IPS DF 6.9 (cell line): Measurements from ENCODE around the gene COLEC11.

Source experiments
- DNase-seq: peaks from one replicate; pipeline ENCODE4 v3.0.0-alpha.2; 2013; ENCODE audit warnings: low read depth, low spot score
- H3K27ac ChIP-seq: one replicate; pipeline ENCODE4 v1.5.1; 2013; ENCODE audit warnings: low read length, control low read depth
- H3K27me3 ChIP-seq: 2 replicates; pipeline ENCODE4 v1.6.1; 2013; ENCODE audit warnings: mild to moderate bottlenecking, low read length; ENCODE audit not compliant: control insufficient read depth, insufficient read depth
- H3K36me3 ChIP-seq: 2 replicates; pipeline ENCODE4 v1.6.1; 2013; ENCODE audit warnings: low read length; ENCODE audit not compliant: control insufficient read depth, insufficient read depth
- H3K4me1 ChIP-seq: 2 replicates; pipeline ENCODE4 v1.6.1; 2013; ENCODE audit warnings: low read length; ENCODE audit not compliant: control insufficient read depth, insufficient read depth
- H3K4me3 ChIP-seq: 2 replicates; pipeline ENCODE4 v1.5.1; 2013; ENCODE audit warnings: mild to moderate bottlenecking, low read length
- H3K9me3 ChIP-seq: 2 replicates; pipeline ENCODE4 v1.6.1; 2013; ENCODE audit warnings: low read length, inconsistent platforms; ENCODE audit not compliant: control insufficient read depth, insufficient read depth
- WGBS: extraction: QIAGEN DNeasy Blood & Tissue Kit; methylation state at CpG from one replicate; pipeline ENCODE4 v1.1.7; 2013; ENCODE audit warnings: mixed read lengths, missing lambda C conversion rate; ENCODE audit not compliant: insufficient read length, insufficient coverage; 5-methylcytosine and 5-hydroxymethylcytosine counted together

The COLEC11 gene

DNA sequence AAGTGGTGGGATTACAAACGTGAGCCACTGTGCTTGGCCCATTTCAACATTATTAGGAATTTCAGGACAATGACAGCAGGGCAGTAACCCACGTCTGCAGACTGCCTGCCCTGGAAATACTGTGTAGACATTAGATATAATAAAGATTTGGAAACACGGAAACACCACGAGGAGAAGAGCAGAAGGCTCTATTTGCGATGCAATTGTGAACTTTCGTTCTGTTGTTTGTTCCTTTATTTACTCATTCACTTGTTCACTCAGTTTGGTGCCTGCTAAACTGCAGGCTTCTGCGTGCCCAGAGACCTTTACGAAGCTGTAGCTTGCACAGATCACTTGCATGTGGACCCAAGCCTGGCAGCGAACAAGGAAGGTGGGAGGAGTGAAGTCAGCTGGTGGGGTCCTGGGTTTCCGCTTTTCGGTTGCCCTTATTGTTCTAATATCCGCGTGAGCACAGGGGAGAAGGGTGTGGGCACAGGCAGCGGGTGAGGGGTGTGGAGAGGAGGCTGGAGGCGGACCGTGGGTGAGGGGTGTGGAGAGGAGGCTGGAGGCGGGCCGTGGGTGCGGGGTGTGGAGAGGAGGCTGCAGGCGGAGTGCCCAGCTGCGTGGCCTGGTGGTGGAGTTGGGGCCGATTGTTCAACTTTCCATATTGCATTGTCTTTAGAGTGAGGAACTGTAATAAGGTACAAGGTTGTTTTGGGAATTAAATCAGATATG is 3.4 kb downstream of the COLEC11 start:
- Histone ChIP-seq H3K36me3 (no peaks in the 10 kb centered on the region), H3K4me1 (0 out of 2 replicates have a peak, but pooled peaks cover 1% of the 10 kb centered on the region), H3K9me3 (no peaks in the 10 kb centered on the region), H3K4me3 (no peak overlapping the region), H3K27me3 (peaks cover 1% of the 10 kb centered on the region; the same call in 1 of the 2 replicates), H3K27ac (no peak overlapping the region)
- DNase-seq = no peak
- no CpG with 5 or more reads among the region's 22 CpGs for WGBS

DNA sequence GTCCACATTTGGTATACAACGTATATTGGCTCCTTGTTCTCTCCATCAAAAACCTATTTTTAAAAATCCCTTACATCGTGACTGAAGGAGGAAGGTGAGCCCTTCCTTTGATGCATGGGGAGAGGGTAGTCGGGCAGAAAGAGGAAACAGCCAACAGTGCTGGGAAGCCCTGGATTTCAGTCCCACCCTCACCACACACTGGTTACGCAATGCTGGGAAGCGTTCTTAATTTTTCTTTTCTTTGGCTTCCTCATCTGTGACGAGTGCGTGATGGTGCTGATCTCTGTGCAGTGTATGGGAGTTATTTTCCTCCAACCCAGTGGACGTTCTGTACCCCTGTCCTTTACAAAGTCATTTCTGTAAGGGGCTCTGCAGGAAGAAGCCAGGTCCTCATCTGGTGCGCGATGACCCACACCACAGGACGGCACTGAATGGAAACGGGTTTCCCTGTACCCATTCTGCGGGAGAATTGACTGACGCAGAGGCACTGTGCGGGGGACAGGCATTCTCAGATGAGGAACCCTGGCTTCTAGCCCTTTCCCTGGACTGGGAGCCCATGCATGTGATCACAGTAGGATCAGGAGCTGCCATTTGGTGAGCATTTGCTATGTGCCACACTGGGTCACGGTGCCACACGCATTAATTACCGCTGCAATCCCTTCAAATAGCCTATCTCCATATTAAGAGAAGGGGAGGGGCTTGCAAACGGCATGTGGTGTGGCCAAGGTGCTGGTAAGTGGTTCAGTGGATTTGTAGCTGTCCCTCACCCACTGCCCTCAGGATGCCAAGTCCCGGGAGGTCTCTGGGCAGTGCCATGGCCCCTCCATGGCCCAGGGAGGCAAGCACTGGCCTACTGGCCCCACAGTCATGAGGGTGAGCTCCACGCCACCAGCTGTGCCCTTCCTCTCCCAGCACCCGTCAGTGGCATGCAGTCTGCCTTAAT is 4.3 kb downstream of the COLEC11 start:
- Histone ChIP-seq H3K4me1 (0 out of 2 replicates have a peak, but pooled peaks cover 1% of the 10 kb centered on the region), H3K4me3 (no peak overlapping the region), H3K27ac (no peak overlapping the region), H3K36me3 (no peaks in the 10 kb centered on the region), H3K27me3 (peaks cover 1% of the 10 kb centered on the region; the same call in 1 of the 2 replicates), H3K9me3 (no peaks in the 10 kb centered on the region)
- DNase-seq = no peak
- WGBS = no CpG with 5 or more reads among the region's 22 CpGs

DNA sequence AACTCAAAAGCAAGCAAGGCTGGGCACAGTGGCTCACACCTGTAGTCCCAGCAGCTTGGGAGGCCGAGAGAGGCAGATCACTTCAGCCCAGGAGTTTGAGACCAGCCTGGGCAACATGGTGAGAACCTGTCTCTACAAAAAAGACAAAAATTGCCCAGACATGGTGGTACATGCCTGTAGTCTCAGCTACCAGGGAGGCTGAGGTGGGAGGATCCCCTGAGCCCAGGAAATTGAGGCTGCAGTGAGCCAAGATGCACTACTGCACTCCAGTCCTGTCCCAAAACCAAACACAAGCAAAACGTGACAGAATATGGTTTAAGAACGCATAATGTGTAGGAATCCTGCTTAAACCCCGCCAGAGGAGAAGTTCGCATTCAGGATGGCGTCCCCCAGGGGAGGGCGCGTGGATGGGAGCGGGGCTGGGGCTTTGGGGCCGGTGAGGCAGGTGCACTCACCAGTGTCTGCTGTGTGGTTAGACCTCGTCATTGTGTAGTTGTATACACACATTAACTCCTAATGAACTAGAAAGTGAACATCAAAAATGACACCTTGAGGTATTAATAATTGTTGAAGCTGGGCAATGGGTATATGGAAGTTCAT is 5.4 kb downstream of the COLEC11 start:
- H3K4me3 ChIP-seq = no peak overlapping the region
- H3K27me3 ChIP-seq = peaks cover under 1% of the 10 kb centered on the region; the same call in 1 of the 2 replicates
- no peak for DNase-seq
- H3K4me1 ChIP-seq = no peaks in the 10 kb centered on the region
- H3K9me3 ChIP-seq = no peaks in the 10 kb centered on the region
- H3K36me3 ChIP-seq = no peaks in the 10 kb centered on the region
- WGBS = no CpG with 5 or more reads among the region's 11 CpGs
- no peak overlapping the region for H3K27ac ChIP-seq

DNA sequence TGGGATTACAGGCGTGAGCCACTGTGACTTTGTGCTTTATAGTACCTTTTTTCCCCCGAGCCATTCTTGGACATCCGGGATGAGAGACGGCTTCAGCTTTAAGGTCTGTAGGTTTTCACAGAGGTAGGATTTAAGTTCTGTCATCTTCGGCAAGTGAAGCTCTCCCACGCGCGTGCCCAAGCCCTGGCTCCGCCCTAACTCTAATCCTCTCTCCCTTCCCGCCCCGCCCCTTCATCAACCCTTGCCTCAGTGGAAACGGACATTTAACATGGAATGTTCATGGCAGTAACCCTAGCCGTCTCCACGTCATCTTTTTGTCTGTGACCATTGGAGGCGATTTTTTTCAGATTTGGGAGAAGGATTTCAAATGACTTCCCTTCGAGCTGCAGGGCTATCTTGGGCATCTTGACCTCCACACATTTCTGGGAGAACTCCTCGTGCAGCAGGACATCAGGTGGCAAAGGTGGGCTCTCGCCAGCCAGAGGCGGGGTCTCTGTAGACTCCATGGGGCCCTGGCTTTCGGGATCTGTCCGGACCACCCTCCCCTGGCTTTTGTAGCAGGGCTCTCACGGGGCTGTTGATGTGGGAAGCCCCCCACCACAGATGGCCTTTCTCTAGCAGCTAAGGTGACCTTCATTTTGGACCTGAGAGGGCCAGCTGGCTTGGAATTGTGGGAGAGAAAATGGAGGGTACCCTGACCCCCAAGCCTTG is 6.8 kb downstream of the COLEC11 start:
- Histone ChIP-seq H3K27ac (no peak overlapping the region), H3K4me1 (no peaks in the 10 kb centered on the region), H3K9me3 (no peaks in the 10 kb centered on the region), H3K27me3 (no peaks in the 10 kb centered on the region), H3K36me3 (no peaks in the 10 kb centered on the region), H3K4me3 (no peak overlapping the region)
- WGBS = no CpG with 5 or more reads among the region's 22 CpGs
- no peak for DNase-seq

DNA sequence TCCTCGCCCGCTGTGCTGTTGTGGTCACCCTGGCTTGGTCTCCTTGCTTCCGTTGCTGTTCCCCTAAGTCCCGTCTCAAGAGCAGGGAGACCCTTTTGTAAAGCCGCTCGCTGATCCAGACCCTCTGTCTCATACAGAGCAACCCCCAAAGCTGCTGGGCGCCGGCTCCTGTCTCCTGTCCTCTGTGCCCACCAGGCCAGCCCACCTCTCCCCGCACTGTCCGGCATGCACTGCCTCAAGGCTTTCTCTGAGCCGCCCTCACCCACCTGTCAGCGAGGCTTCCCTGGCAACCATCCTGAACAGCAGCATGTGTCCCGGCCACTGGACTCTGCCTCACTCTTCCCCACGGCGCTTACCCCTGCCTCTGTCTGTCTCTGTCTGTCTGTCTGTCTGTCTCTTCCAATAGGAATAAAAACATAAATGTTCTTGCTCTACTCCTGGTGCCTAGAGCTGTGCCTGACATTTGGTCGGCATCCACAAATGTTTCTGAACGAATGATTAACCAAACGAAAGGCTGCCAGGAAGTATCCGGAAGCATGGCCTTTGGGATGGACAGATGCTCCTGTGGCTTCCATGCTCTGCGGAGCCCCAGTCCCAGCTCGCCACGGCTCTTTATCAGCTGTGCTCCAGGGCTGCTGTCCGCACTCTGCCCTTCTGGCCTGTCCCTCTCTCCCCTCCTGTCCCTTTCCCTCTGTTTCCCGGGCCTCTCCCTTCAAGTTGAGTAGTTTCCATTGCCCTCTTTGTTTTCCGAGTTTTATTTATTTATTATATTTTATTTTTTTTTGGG is 7.8 kb downstream of the COLEC11 start:
- Histone ChIP-seq H3K27me3 (no peaks in the 10 kb centered on the region), H3K4me1 (no peaks in the 10 kb centered on the region), H3K9me3 (no peaks in the 10 kb centered on the region), H3K4me3 (no peak overlapping the region), H3K36me3 (no peaks in the 10 kb centered on the region), H3K27ac (no peak overlapping the region)
- no peak for DNase-seq
- no CpG with 5 or more reads among the region's 25 CpGs for WGBS

DNA sequence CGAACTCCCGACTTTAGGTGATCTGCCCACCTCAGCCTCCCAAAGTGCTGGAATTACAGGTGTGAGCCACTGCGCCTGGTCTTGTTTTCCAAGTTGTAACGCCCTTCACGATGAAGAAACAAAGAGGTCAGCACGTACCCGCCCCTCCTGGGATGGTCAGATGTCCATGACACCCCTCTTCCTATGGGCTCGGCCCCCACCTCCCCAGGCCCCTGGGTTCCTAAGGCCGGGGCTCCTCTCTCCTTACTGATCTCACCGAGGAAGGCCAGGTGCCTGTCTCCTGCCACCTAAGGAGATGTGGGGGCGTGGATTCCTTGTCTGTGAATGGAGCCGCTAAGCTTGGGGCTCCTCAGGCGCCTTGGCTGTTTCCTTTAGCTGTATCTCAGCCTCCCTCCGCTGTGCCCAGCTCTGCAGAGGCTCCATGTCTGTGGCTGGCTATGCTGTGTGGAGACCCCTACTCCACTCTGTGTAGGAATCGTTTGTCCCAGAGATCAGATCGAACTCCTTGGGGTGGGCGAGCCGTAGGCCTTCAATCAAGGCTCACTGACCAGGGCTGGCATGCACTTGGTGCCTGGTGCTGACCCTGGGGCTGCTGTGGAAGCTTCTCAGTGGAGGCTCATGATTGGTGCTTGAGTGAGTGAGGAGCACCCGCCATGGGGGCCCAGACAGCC is 8.8 kb downstream of the COLEC11 start:
- Histone ChIP-seq H3K9me3 (no peaks in the 10 kb centered on the region), H3K36me3 (no peaks in the 10 kb centered on the region), H3K27ac (no peak overlapping the region), H3K4me3 (no peak overlapping the region), H3K27me3 (no peaks in the 10 kb centered on the region), H3K4me1 (no peaks in the 10 kb centered on the region)
- WGBS = no CpG with 5 or more reads among the region's 19 CpGs
- no peak for DNase-seq

DNA sequence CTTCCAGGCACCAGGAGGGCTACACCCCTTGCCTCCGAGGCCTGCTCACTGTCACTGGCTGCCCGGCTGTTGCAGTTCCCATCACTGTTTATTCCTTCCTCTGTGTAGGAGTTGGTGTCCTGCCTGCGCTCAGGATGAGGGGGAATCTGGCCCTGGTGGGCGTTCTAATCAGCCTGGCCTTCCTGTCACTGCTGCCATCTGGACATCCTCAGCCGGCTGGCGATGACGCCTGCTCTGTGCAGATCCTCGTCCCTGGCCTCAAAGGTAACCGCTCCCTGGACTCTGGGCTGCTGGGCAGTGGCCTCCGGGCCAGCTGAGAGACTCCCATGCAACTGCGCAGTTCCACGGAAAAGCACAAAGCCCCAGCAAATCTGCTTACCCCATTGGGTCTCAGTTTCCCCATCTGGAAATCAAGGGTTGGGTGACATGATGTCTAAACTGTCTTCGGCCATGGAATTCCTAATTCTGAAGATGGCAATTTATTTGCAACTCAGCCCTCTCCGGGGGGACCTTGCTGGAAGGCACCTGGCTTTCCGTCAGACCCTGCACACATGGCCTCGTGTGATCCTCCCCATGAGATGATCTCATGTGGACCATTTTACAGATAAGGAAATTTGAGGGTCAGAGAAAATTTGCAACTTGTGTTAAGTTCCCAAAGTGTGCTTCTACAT is 9.4 kb downstream of the COLEC11 start:
- Histone ChIP-seq H3K9me3 (no peaks in the 10 kb centered on the region), H3K4me1 (no peaks in the 10 kb centered on the region), H3K36me3 (no peaks in the 10 kb centered on the region), H3K27ac (no peak overlapping the region), H3K4me3 (no peak overlapping the region), H3K27me3 (no peaks in the 10 kb centered on the region)
- no CpG with 5 or more reads among the region's 16 CpGs for WGBS
- no peak for DNase-seq

DNA sequence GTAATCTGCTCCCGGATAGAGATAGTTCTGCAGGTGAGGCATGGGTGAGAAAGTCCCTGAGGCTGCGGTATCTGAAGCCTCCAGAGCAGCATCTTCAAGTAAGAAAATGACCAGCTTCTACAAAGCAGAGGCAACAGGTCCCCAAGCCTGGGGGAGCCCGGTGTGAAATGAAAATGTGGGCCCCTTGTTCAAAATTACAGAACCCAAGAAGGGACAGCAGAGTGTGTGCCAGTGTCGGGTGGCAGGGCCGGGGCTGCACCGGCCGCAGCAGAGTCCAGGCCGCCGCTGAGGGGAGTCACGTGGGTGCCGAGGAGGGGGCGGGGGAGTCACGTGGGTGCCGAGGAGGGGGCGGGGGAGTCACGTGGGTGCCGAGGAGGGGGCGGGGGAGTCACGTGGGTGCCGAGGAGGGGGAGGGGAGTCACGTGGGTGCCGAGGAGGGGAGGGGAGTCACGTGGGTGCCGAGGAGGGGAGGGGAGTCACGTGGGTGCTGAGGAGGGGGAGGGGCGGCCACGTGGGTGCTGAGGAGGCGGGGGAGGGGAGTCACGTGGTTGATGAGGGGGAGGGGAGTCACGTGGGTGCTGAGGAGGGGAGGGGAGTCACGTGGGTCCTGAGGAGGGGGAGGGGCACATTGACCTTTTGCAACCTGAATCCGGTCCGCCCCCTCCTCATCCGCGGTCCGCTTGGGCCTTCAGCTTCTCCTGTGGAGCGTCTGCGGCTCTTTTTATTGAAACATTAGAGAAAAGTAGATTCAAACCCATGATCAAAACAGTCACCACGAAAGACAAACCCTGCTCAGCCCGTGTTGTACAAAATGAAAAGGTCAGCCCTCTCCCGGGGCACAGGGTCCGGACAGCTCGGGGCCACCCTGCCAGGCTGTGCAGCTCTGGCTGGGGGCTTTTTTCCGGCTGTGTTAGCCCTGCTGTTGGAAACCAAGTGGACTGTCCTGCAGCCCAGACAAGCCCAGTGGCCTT is 10.4 kb downstream of the COLEC11 start:
- Histone ChIP-seq H3K27me3 (no peaks in the 10 kb centered on the region), H3K9me3 (no peaks in the 10 kb centered on the region), H3K27ac (no peak overlapping the region), H3K36me3 (no peaks in the 10 kb centered on the region), H3K4me1 (no peaks in the 10 kb centered on the region), H3K4me3 (no peak overlapping the region)
- WGBS = no CpG with 5 or more reads among the region's 44 CpGs
- no peak for DNase-seq
